Stimulated activated naive B cell treated with anti-CD40 and anti-IgM and Interleukin-4, amounts not matched to agents 10 μg/mL and 1 μg/mL and 100 μg/mL, for 72 hours (primary cell): ENCODE measurements around the gene C19orf53.

ENCODE experiments used
- ATAC-seq, 2 donors: fragments of 150-1000 bp; cut with Tn5 transposase; replicated peaks; 2 replicates each; pipeline ENCODE4 v1.10.0; 2021; ENCODE audit warnings: moderate library complexity in 1 of 2
- DNase-seq: peaks from one replicate; pipeline ENCODE4 v3.0.0; 2021
- H3K27ac Mint-ChIP-seq: one replicate; pipeline ENCODE4 v1.8.0; 2022; ENCODE audit warnings: mild to moderate bottlenecking, mixed read lengths
- H3K27me3 Mint-ChIP-seq, 2 donors: one replicate each; pipeline ENCODE4 v1.8.0; 2022; ENCODE audit warnings: mixed read lengths in 2 of 2
- H3K36me3 Mint-ChIP-seq, 2 donors: one replicate each; pipeline ENCODE4 v1.8.0; 2022; ENCODE audit warnings: mixed read lengths in 2 of 2, mild to moderate bottlenecking in 1 of 2
- H3K4me1 Mint-ChIP-seq, 2 donors: one replicate each; pipeline ENCODE4 v1.8.0; 2022; ENCODE audit warnings: mixed read lengths in 2 of 2, mild to moderate bottlenecking in 1 of 2
- H3K4me3 Mint-ChIP-seq, 2 donors: one replicate each; pipeline ENCODE4 v1.8.0; 2022; ENCODE audit warnings: mild to moderate bottlenecking in 2 of 2, mixed read lengths in 2 of 2, moderate library complexity in 1 of 2
- H3K9me3 Mint-ChIP-seq, 2 donors: one replicate each; pipeline ENCODE4 v1.8.0; 2022; ENCODE audit warnings: mixed read lengths in 2 of 2, mild to moderate bottlenecking in 1 of 2

C19orf53 gene

DNA sequence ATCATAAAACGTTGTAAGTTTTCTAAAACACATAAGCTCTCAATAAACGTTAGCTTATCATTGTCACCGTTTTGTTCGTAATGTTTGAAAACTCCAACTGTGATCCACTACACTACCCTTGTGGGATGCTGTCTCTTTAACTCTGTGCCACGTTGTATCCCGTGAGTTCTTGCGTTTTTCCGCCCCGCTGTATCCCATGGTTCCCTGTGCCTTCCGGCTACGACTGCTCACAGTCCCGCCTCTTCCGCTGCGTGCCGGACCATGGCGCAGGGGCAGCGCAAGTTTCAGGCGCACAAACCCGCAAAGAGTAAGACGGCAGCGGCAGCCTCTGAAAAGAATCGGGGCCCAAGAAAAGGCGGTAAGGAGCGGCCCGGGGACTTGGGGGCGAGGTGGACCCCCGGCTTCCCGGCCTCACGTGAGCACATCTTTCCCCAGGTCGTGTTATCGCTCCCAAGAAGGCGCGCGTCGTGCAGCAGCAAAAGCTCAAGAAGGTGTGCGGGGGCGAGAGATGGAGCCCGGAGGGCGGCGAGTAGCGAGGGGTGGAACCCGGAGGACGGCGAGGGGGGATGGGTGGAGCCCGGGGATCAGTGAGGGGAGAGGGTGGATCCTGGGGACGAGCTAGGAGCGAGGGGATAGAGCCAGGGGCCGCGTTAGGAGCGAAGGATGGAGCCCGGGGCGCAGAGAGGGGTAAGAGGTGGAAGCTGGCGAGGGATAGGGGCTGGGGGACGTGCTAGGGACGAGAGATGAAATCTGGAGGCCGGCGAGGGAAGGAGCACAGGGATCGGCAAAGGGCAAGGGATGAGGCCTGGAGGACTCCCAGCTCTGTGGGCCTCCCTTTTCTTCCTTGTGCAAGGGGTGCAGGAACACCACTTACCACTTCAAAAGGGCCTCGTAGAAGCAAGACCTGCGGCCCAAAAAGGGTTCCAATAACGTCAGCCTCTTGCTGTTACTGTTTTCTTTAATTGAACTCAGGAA lies at the start of gene C19orf53:
C19orf53 (plus strand) TSS at position 240 of the 975 bp plus-strand sequence; CDS start at position 262, 22 bp downstream.
- Mint-ChIP-seq H3K36me3 (peaks cover 33 to 48% of the 10 kb centered on the region in 2 donors), H3K4me3 (peak within 1 kb of the TSS; percentile 96 to 100), H3K27me3 (no peaks in the 10 kb centered on the region), H3K27ac (peak within 1 kb of the TSS; percentile 97), H3K9me3 (no peaks in the 10 kb centered on the region), H3K4me1 (peaks cover 12 to 32% of the 10 kb centered on the region in 2 donors)
- ATAC-seq = peak; percentile 99 to 100
- peak; percentile 84 for DNase-seq

DNA sequence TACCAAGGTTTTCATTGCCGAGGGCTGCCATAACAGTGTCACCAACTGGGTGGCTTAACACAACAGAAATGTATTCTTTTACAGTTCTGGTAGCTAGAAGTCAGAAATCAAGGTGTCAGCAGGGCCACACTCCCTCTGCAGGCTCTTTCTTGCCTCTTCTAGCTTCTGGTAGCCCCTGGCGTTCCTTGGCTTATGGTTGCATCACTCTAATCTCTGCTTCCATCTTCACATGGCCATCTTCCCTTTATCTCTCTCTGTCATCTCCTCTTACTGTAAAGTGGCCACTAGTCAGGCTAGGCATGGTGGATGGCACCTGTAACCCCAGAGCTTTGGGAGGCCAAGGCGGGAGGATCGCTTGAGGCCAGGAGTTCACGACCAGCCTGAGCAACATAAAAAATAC lies 47.9 kb upstream of the C19orf53 start:
- ATAC-seq = no peak
- H3K9me3 Mint-ChIP-seq = no peaks in the 10 kb centered on the region
- no peak overlapping the region for H3K4me3 Mint-ChIP-seq

DNA sequence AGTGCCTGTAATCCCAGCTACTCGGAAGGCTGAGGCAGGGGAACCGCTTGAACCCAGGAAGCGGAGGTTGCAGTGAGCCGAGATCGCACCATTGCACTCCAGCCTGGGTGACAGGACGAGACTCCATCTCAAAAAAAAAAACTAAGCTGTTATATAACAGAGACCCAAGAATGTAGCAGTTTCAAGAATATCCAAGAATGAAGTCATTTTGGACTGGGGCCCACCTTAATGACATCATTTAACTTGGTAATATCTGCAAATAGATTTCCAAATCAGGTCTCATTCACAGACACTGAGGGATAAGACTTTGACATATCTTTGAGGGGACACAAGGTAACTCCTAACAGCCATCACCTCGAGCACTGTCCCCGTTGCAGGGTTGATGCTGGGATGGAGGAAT lies 46.5 kb upstream of the C19orf53 start:
- peaks cover 13 to 22% of the 10 kb centered on the region in 2 donors for H3K4me1 Mint-ChIP-seq
- DNase-seq = no peak
- no peak overlapping the region for H3K4me3 Mint-ChIP-seq
- H3K36me3 Mint-ChIP-seq = no peaks in the 10 kb centered on the region
- peaks cover 0 to 9% of the 10 kb centered on the region in 2 donors for H3K27me3 Mint-ChIP-seq
- no peak overlapping the region for H3K27ac Mint-ChIP-seq
- no peaks in the 10 kb centered on the region for H3K9me3 Mint-ChIP-seq
- no peak for ATAC-seq

More for the DNA sequence above, 47.9 kb upstream of the C19orf53 start:
- Mint-ChIP-seq H3K27me3 (peaks cover 0 to 9% of the 10 kb centered on the region in 2 donors), H3K27ac (peak overlapping the region; percentile 60), H3K36me3 (no peaks in the 10 kb centered on the region), H3K4me1 (peaks cover 12 to 20% of the 10 kb centered on the region in 2 donors)
- DNase-seq = no peak

DNA sequence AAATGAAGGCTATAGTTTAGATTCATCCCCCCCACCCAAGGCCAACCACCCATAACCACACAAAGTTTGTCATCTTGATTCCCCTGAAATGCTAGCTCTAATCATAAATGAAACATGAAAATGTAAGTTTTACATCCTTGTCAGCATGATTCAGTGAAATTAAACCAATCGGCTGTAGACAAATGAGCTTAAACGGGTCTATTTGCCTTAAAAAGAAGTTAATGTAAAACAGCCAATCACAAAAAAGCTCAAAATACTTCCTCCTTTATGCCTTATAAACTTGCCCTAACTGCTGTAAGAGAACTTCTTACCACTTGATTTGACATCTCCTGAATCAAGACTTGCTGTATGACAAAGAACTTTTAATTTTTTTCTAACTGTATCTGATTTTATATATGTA lies 44.4 kb upstream of the C19orf53 start:
- H3K36me3 Mint-ChIP-seq = peaks cover 0 to 2% of the 10 kb centered on the region in 2 donors
- DNase-seq = no peak
- H3K9me3 Mint-ChIP-seq = no peaks in the 10 kb centered on the region
- peak overlapping the region; percentile 99 for H3K27ac Mint-ChIP-seq
- no peak for ATAC-seq
- no peak overlapping the region for H3K4me3 Mint-ChIP-seq
- peaks cover 0 to 1% of the 10 kb centered on the region in 2 donors for H3K27me3 Mint-ChIP-seq
- peaks cover 13 to 22% of the 10 kb centered on the region in 2 donors for H3K4me1 Mint-ChIP-seq

DNA sequence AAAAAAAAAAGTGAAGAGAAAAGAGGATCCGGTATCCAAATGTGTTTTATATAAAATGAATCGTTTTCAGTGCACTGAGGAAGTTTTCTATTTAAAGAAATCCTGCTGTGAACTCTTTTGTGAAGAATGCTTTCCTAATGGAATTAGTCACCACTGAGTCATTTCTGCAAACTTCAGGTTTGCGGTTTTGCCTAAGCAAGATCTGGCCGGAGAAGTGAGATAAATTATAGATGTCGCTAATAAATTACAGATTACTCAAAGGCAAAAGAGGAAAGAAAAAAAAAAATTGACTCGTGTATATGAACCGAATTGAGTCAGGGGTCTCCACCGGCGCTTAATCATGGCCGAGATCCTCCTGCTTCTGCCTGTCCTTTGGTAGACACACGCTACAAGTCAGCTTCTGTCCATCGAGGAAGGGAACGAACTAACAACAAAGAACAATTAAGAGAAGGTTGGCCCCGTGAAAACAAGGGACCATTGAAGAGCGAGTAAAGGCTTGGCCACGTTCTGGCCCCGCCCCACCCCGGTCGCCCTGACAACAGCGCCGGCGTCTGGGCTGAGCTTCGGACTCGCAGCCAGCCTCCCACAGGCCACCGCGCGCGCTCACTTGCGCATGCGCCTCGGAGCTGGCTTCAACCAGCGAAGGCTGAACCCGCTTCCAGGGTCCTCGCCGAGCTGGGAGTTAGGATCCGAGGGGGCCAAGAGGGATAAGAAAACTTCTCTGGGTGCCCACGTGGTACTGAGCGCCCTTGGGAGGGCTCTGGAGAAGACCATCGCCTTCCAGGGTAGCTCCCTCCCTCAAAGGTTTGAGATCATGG lies 42.9 kb upstream of the C19orf53 start:
- H3K27me3 Mint-ChIP-seq = no peaks in the 10 kb centered on the region
- ATAC-seq (peak; percentile 99 to 100), DNase-seq (peak; percentile 89)
- peak overlapping the region; percentile 87 to 92 for H3K4me3 Mint-ChIP-seq
- H3K36me3 Mint-ChIP-seq = peaks cover 4 to 6% of the 10 kb centered on the region in 2 donors
- no peaks in the 10 kb centered on the region for H3K9me3 Mint-ChIP-seq
- H3K27ac Mint-ChIP-seq = peak overlapping the region; percentile 99
- peaks cover 13 to 22% of the 10 kb centered on the region in 2 donors for H3K4me1 Mint-ChIP-seq

DNA sequence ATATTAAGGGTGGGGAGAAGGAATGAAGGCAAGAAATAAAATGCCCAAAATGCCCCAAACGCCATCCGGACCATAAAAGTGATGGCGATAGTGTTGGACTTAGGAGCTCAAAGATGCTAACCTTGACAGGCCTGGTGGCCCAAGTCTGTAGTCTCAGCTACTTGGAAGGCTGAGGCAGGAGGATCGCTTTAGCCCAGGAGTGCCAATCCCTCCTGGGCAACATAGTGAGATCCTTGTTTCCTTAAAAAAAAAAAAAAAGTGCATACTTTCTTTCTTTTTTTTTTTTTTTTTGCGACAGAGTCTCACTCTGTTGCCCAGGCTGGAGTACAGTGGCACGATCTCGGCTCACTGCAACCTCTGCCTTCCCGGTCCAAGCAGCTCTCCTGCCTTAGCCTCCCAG lies 41.9 kb upstream of the C19orf53 start:
- Mint-ChIP-seq H3K4me1 (peaks cover 13 to 22% of the 10 kb centered on the region in 2 donors), H3K4me3 (peak overlapping the region; percentile 87 to 92), H3K36me3 (peaks cover 4 to 6% of the 10 kb centered on the region in 2 donors), H3K27ac (peak overlapping the region; percentile 75), H3K9me3 (no peaks in the 10 kb centered on the region), H3K27me3 (no peaks in the 10 kb centered on the region)
- ATAC-seq = no peak
- no peak for DNase-seq

DNA sequence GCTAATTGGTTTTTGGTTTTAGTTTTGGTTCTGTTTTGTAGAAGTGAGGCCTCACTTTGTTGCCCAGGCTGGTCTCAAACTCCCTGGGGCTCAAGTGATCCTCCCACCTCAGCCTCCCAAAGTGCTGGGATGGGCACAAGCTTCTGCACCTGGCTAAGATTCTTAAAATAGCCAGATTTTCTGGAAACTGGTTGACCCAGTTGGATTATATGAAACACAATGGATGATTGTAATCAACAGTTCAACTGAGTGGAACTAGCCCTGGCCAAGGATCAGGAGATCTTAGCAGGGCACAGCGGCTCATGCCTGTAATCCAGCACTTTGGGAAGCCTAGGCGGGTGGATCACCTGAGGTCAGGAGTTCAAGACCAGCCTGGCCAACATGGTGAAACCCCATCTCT lies 39.5 kb upstream of the C19orf53 start:
- Mint-ChIP-seq H3K9me3 (no peaks in the 10 kb centered on the region), H3K4me3 (no peak overlapping the region), H3K36me3 (peaks cover 10% of the 10 kb centered on the region in 2 donors), H3K27ac (no peak overlapping the region), H3K27me3 (no peaks in the 10 kb centered on the region), H3K4me1 (peaks cover 10 to 18% of the 10 kb centered on the region in 2 donors)
- ATAC-seq = no peak
- no peak for DNase-seq

DNA sequence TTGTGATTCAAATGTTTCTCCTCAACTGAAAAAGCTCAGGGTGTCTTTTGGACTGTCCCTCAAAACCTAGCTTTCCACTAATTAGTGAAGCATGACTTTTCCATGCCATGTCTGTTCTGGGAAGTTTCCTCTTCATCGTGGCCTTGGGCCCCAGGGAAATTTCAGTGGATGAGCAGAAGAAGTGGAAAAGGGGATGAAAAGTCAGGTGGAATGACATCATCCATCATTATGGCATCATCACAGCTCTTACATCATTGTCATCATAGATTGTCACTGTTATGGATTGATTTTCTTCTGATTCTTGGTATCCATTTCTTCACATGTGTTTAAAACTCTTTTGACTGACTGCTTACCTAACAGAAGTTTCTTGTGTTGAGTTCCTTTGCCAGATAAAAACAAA lies 36.2 kb upstream of the C19orf53 start:
- H3K9me3 Mint-ChIP-seq = no peaks in the 10 kb centered on the region
- no peaks in the 10 kb centered on the region for H3K27me3 Mint-ChIP-seq
- H3K4me3 Mint-ChIP-seq = no peak overlapping the region
- peaks cover 12 to 15% of the 10 kb centered on the region in 2 donors for H3K36me3 Mint-ChIP-seq
- DNase-seq (no peak), ATAC-seq (no peak)
- H3K4me1 Mint-ChIP-seq = no peaks in the 10 kb centered on the region
- no peak overlapping the region for H3K27ac Mint-ChIP-seq

DNA sequence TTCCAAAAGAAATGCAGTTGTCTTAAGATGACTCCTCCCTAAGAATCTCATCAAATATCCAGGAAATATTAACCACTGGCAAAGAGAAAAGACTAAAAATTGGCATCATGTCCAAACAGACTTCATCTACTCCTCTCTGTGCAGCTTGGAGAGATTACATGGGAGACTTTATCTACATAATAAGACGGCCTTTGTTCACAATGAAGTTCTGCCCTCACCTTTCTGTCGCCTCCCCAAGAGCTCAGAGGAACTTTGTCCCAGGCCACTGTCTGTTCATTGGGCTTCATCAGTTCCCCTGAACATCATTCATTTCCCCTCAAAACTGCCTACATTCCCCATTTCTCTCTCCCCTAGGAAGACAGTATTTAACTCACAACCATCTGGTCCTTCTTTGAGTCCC lies 32.4 kb upstream of the C19orf53 start:
- Mint-ChIP-seq H3K9me3 (peaks cover 0 to 3% of the 10 kb centered on the region in 2 donors), H3K27ac (no peak overlapping the region), H3K4me1 (peaks cover 0 to 3% of the 10 kb centered on the region in 2 donors), H3K4me3 (no peak overlapping the region), H3K36me3 (peaks cover 5 to 11% of the 10 kb centered on the region in 2 donors), H3K27me3 (no peaks in the 10 kb centered on the region)
- DNase-seq = no peak
- ATAC-seq = no peak

DNA sequence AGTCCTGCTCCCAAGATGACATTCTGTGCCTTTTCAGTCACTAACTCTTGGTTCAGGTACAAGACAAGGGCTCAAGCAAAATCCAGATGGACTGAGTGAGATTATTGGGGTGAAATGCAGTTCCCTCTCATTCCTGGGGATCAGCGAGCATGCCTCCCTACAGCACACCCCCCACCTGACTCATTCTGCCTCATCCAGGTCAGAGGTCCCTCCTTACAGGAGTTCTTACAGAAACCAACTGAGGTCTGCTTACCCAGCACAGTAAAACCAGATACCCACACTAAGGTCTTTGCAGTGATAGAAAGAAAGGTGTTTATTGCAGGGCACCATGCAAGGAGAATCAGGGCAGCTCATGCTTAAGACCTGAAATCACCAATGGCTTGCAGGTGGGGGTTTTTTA lies 31.5 kb upstream of the C19orf53 start:
- no peak for ATAC-seq
- H3K9me3 Mint-ChIP-seq = peaks cover 0 to 3% of the 10 kb centered on the region in 2 donors
- H3K4me3 Mint-ChIP-seq = no peak overlapping the region
- peaks cover 3 to 9% of the 10 kb centered on the region in 2 donors for H3K4me1 Mint-ChIP-seq
- peaks cover 10 to 11% of the 10 kb centered on the region in 2 donors for H3K36me3 Mint-ChIP-seq
- no peaks in the 10 kb centered on the region for H3K27me3 Mint-ChIP-seq
- no peak overlapping the region for H3K27ac Mint-ChIP-seq
- DNase-seq = no peak

DNA sequence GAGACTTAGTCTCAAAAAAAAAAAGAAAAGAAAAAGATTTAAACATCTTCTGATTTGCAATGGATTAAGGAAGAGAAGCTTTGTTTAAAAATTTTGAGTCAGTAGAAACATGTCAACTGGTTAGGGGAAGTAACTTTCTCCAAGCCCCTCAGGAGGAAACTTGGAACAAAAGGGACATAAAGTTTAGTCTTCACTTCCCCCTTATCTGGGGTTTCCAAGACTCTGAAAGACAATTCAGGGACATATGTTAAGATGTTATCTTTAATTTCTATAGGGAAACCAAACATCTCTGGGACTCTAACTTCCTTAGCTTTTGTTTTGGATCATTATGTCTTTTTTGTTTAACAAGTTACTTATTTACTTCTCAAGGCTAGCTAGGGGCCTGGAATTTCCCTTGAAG lies 30.1 kb upstream of the C19orf53 start:
- H3K27ac Mint-ChIP-seq = no peak overlapping the region

DNA sequence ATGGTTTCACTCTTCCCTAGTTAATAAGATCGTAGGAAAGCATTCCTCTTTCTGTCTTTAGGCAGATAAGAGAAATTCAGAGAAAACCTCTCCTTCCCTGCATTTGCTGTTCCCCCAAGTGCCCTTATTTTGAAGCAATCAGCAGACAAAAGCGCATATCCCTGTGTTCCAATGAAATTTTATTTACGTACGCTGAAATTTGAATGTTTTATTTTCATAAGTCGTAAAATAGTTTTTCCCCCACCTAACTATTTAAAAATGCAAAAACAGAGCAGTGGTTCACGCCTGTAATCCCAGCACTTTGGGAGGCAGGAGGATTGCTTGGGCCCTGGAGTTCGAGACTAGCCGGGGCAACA lies 27.2 kb upstream of the C19orf53 start:
- Mint-ChIP-seq H3K9me3 (peaks cover 0 to 3% of the 10 kb centered on the region in 2 donors), H3K4me3 (peak overlapping the region; percentile 89), H3K4me1 (peaks cover 12 to 35% of the 10 kb centered on the region in 2 donors), H3K36me3 (peaks cover 13 to 16% of the 10 kb centered on the region in 2 donors), H3K27ac (peak overlapping the region; percentile 93), H3K27me3 (no peaks in the 10 kb centered on the region)
- ATAC-seq = no peak
- no peak for DNase-seq

More for the DNA sequence above, 30.1 kb upstream of the C19orf53 start:
- ATAC-seq (no peak), DNase-seq (no peak)
- peaks cover 0 to 3% of the 10 kb centered on the region in 2 donors for H3K9me3 Mint-ChIP-seq
- no peaks in the 10 kb centered on the region for H3K27me3 Mint-ChIP-seq
- H3K4me1 Mint-ChIP-seq = peaks cover 9 to 17% of the 10 kb centered on the region in 2 donors
- H3K36me3 Mint-ChIP-seq = peaks cover 7 to 8% of the 10 kb centered on the region in 2 donors
- H3K4me3 Mint-ChIP-seq = no peak overlapping the region

DNA sequence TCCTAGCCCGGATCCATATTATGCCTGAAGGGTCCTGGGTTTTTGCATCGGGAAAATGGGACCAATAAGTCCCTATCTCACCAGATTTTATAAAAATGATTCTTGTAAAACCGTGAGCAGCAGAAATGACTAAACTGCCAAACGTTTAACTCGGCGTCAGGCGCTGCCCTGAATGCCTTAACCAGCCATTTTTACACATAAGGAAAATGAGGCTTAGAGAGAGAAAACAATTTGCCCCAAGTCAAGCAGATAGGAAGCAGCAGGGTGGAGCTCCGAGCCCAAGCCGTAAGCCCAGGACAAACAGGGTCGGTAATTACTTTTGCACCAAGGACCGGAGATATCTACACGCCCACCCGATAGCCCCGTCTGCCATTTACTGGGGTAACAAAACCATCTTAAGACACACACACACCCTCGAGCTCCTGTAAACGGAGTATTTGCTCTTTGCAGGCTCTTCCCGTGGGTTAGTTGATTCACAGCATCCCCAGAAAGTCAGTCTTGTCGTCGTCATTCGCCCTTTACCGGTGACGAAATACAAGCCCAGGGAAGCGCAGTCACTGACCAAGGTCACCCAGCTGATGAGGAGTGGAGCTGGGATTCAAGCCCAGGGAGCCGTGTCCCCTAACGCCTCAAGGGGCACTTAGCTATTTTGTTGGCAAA lies 26.0 kb upstream of the C19orf53 start:
- H3K36me3 Mint-ChIP-seq = peaks cover 20 to 23% of the 10 kb centered on the region in 2 donors
- no peaks in the 10 kb centered on the region for H3K27me3 Mint-ChIP-seq
- DNase-seq = no peak
- peak in 1 of 2 donors; percentile 4 for ATAC-seq
- peaks cover 12 to 35% of the 10 kb centered on the region in 2 donors for H3K4me1 Mint-ChIP-seq
- H3K4me3 Mint-ChIP-seq = peak overlapping the region; percentile 89
- H3K27ac Mint-ChIP-seq = peak overlapping the region; percentile 93
- H3K9me3 Mint-ChIP-seq = peaks cover 0 to 3% of the 10 kb centered on the region in 2 donors

DNA sequence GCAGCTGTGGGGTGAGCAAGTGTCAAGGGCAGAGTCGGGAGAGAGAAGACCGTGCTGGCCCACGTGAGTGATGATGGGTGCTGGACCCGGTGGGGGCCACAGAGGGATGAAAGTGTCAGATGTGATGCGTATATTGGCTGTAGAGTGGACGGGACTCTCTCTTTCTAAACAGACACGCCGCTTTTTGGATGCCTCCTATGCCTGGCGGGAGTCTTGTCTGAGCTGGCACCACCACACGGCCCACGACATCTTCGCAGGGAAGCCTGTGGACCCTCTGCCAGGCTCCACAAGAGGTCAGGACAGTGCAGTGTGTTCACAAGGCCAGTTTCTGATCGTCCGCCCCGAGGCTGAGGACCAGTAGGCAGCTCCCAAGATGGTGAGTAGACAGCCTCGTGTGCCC lies 22.8 kb upstream of the C19orf53 start:
- Mint-ChIP-seq H3K36me3 (peaks cover 34 to 36% of the 10 kb centered on the region in 2 donors), H3K9me3 (peaks cover 0 to 3% of the 10 kb centered on the region in 2 donors), H3K4me3 (no peak overlapping the region), H3K4me1 (peaks cover 14 to 41% of the 10 kb centered on the region in 2 donors), H3K27ac (peak overlapping the region; percentile 25), H3K27me3 (no peaks in the 10 kb centered on the region)
- no peak for ATAC-seq
- DNase-seq = no peak
